Endothelial cell of umbilical vein (primary cell): ENCODE data around the gene GALNT9. TPM values are rescaled to one million over a fixed set of nuclear protein-coding genes. Genes with fewer than 3 reads are reported as not detected.

ENCODE experiments used
- BruUV-seq: library from RNA; stranded (reverse); fragments of 400-500 nt; replicated peaks from 2 replicates; lab custom pipeline; 2021; lab: Mats Ljungman, UMichigan
- CTCF ChIA-PET: fragments of 300-600, 350-600 bp; sonication (Branson Sonifier 250); formaldehyde crosslinking; loops from one replicate; lab custom pipeline; 2021; ENCODE audit warnings: antibody characterized with exemption, inconsistent platforms; lab: Charles Lee
- POLR2A ChIA-PET: fragments of 300-600, 350-600 bp; sonication (Branson Sonifier 250); formaldehyde crosslinking; loops from one replicate; lab custom pipeline; 2021; ENCODE audit warnings: antibody characterized with exemption, inconsistent platforms; lab: Charles Lee
- DNase-seq: peaks from one replicate; pipeline ENCODE4 v3.0.0-alpha.2; 2011; ENCODE audit warnings: low read depth, low spot score
- FAIRE-seq: peaks from 2 replicates; lab custom pipeline; 2011; peaks lifted over from hg19 to GRCh38; lab: Jason Lieb, UNC
- H2AFZ ChIP-seq: 2 replicates; pipeline ENCODE4 v1.6.0; 2012; ENCODE audit warnings: low read depth, low read length, control low read depth, inconsistent platforms
- H3K27ac ChIP-seq: 2 replicates; pipeline ENCODE4 v1.5.1; 2011; ENCODE audit warnings: low read depth, mild to moderate bottlenecking, control low read depth, low read length, moderate library complexity; ENCODE audit not compliant: insufficient read depth
- H3K27me3 ChIP-seq, 2 experiments: 2 replicates each; pipeline versions ENCODE4 v1.6.0 to v1.6.1; 2011; ENCODE audit warnings: low read length in 2 of 2, mixed read lengths in 1 of 2; ENCODE audit not compliant: control insufficient read depth in 2 of 2, insufficient read depth in 2 of 2
- H3K36me3 ChIP-seq, 2 experiments: 2 replicates in 1 of 2; 3 replicates in 1 of 2; pipeline ENCODE4 v1.5.1; 2011; ENCODE audit warnings: low read length in 2 of 2, mild to moderate bottlenecking in 1 of 2, moderate library complexity in 1 of 2; ENCODE audit not compliant: control insufficient read depth in 2 of 2, insufficient read depth in 2 of 2; ENCODE audit errors: extremely low read depth in 1 of 2
- H3K4me1 ChIP-seq: 3 replicates; pipeline ENCODE4 v1.5.1; 2011; ENCODE audit warnings: mild to moderate bottlenecking, low read length; ENCODE audit not compliant: control insufficient read depth, insufficient read depth; ENCODE audit errors: extremely low read depth
- H3K4me2 ChIP-seq: 2 replicates; pipeline ENCODE4 v1.6.1; 2011; ENCODE audit warnings: low read length, control low read depth, mixed read lengths; ENCODE audit not compliant: insufficient read depth
- H3K4me3 ChIP-seq, 3 experiments: fragments of 200-600 bp in 1 of 3; sonication (generic), shearing (Covaris generic) in 1 of 3; replicated peaks in 1 of 3; 2 replicates each; pipeline ENCODE4 v1.5.1; 2011 to 2016; ENCODE audit warnings: control low read depth in 3 of 3, low read length in 3 of 3, mild to moderate bottlenecking in 2 of 3, inconsistent platforms in 1 of 3, low read depth in 1 of 3, moderate library complexity in 1 of 3; ENCODE audit not compliant: insufficient read depth in 1 of 3
- H3K79me2 ChIP-seq: 2 replicates; pipeline ENCODE4 v1.6.0; 2012; ENCODE audit warnings: low read length, inconsistent platforms; ENCODE audit not compliant: control insufficient read depth, insufficient read depth
- H3K9ac ChIP-seq: replicated peaks from 2 replicates; pipeline ENCODE3; 2011; ENCODE audit warnings: low read length, control low read depth; ENCODE audit not compliant: insufficient read depth; ENCODE audit errors: extremely low read depth
- H3K9me1 ChIP-seq: replicated peaks from 3 replicates; pipeline ENCODE4 v1.6.0; 2011; ENCODE audit warnings: mild to moderate bottlenecking, low read length; ENCODE audit not compliant: control insufficient read depth, insufficient read depth; ENCODE audit errors: extremely low read depth
- H3K9me3 ChIP-seq: replicated peaks from 2 replicates; pipeline ENCODE4 v1.5.1; 2012; ENCODE audit warnings: low read length, inconsistent platforms; ENCODE audit not compliant: control insufficient read depth, insufficient read depth
- H4K20me1 ChIP-seq: replicated peaks from 2 replicates; pipeline ENCODE3; 2011; ENCODE audit warnings: mild to moderate bottlenecking, low read length; ENCODE audit not compliant: control insufficient read depth, insufficient read depth; ENCODE audit errors: extremely low read depth
- CTCF ChIP-seq, 2 donors: IDR thresholded peaks; 1 replicate in 1 of 2; 2 replicates in 1 of 2; pipeline ENCODE4 v1.5.1; 2011; ENCODE audit warnings: low read length in 2 of 2, mild to moderate bottlenecking in 2 of 2, moderate library complexity in 2 of 2, control low read depth in 1 of 2, inconsistent platforms in 1 of 2, low read depth in 1 of 2; ENCODE audit not compliant: insufficient read depth in 1 of 2; ENCODE audit errors: extremely low read depth in 1 of 2
- EZH2 ChIP-seq: IDR thresholded peaks from 2 replicates; pipeline ENCODE4 v1.6.1; 2012; ENCODE audit warnings: borderline replicate concordance, low read depth, mild to moderate bottlenecking, moderate library complexity, low read length, inconsistent platforms; ENCODE audit not compliant: severe bottlenecking
- FOS ChIP-seq: IDR thresholded peaks from 2 replicates; pipeline ENCODE4 v1.6.1; 2011; ENCODE audit warnings: mild to moderate bottlenecking, low read length, moderate library complexity, borderline replicate concordance; ENCODE audit not compliant: insufficient read depth
- GATA2 ChIP-seq: IDR thresholded peaks from 2 replicates; pipeline ENCODE4 v1.7.0; 2011; ENCODE audit warnings: low read depth, mild to moderate bottlenecking, moderate library complexity, mixed read lengths, low read length; ENCODE audit not compliant: insufficient read length, insufficient read depth
- JUN ChIP-seq: IDR thresholded peaks from 2 replicates; pipeline ENCODE4 v1.6.1; 2011; ENCODE audit warnings: borderline replicate concordance, low read depth; ENCODE audit not compliant: insufficient read length, insufficient read depth
- MAX ChIP-seq: IDR thresholded peaks from 2 replicates; pipeline ENCODE4 v1.6.1; 2011; ENCODE audit not compliant: insufficient read depth, insufficient read length
- MYC ChIP-seq: IDR thresholded peaks from one replicate; pipeline ENCODE4 v1.6.1; 2011; ENCODE audit warnings: mild to moderate bottlenecking, low read depth, low read length
- POLR2A ChIP-seq: IDR thresholded peaks from 2 replicates; pipeline ENCODE4 v1.6.1; 2012; ENCODE audit warnings: low read depth, mild to moderate bottlenecking, control low read depth, low read length
- POLR2AphosphoS5 ChIP-seq: IDR thresholded peaks from 2 replicates; pipeline ENCODE4 v1.6.1; 2012; ENCODE audit warnings: low read depth, mild to moderate bottlenecking, control low read depth, low read length, moderate library complexity; ENCODE audit not compliant: insufficient read depth
- dilution Hi-C: fragments of 300-500 bp; cut with MboI; formaldehyde crosslinking; loops from one replicate; pipeline ENCODE4 v1.15.0; 2019; ENCODE audit warnings: low sequenced_read_pairs; ENCODE audit not compliant: extremely low pct_ligation_motif_present
- intact Hi-C: fragments of 100-400 bp; cut with micrococcal nuclease; formaldehyde crosslinking; loops from one replicate; pipeline ENCODE4 v1.10.0; 2022
- polyA plus RNA-seq, 4 experiments: library from polyadenylated mRNA; depleted of rRNA in 3 of 4; stranded (reverse) in 3 of 4; unstranded in 1 of 4; fragments of >200 nt; gene quantifications; 2 replicates each; pipeline versions ENCODE4 v1.2.1 to v1.2.3, GENCODE V29; 2011 to 2012; ENCODE audit warnings: missing spikeins in 1 of 4
- total RNA-seq: library from RNA; stranded (reverse); gene quantifications from 2 replicates; pipeline ENCODE4 v1.2.3, GENCODE V29; 2021

Gene GALNT9
- total and polyA plus RNA-seq, 2 donors (not counting 3 experiments of a cell fraction or from before 2014, with no cell fraction given), result 0.14 to 0.73 TPM

- intact Hi-C loops, result no loop called here
- dilution Hi-C loops, result no loop called here
Measured at GRCh38 chr12:132180648-132181546, 148.5 kb downstream of the GALNT9 start.

More at GRCh38 chr12:132180648-132181546, 148.5 kb downstream of the GALNT9 start:
- CTCF ChIA-PET, result no interaction called here
- TF ChIP-seq FOS (no peak), POLR2A (no peak), EZH2 (no peak), GATA2 (no peak), POLR2AphosphoS5 (no peak), MYC (no peak), MAX (no peak), CTCF (IDR thresholded peaks at IDR 0.05; ENCODE audit: extremely low read depth in 1 of 2, insufficient read depth in 1 of 2, low read depth in 1 of 2, low read length in 2 of 2) (no peak), JUN (no peak)
- no peak overlapping the region for H3K4me3 ChIP-seq
- H3K27me3 ChIP-seq, result peaks cover 0 to 5% of the 10 kb centered on the region in 2 experiments
- no peaks in the 10 kb centered on the region for H3K79me2 ChIP-seq
- FAIRE-seq (no peak), DNase-seq (no peak)
- H3K4me2 ChIP-seq, result no peak overlapping the region
- POLR2A ChIA-PET, result no interaction called here
- no peak overlapping the region for H2AFZ ChIP-seq
- H3K9me3 ChIP-seq, result no peaks in the 10 kb centered on the region
- no peaks in the 10 kb centered on the region for H4K20me1 ChIP-seq
- no peak overlapping the region for H3K9ac ChIP-seq
- H3K36me3 ChIP-seq, result no peaks in the 10 kb centered on the region
- H3K4me1 ChIP-seq, result no peaks in the 10 kb centered on the region
- no peak overlapping the region for H3K27ac ChIP-seq
- no peaks in the 10 kb centered on the region for H3K9me1 ChIP-seq
- BruUV-seq, result no TSS peak
